Limb (tissue), 2 donors: ENCODE results near the gene PLXNA2.

Experiments
- DNase-seq, 2 donors: peaks; one replicate each; pipeline ENCODE4 v3.0.0-alpha.2; 2016; ENCODE audit errors: extremely low spot score in 2 of 2

The PLXNA2 gene

GRCh38 chr1:208225954-208226937, 17.9 kb downstream of the PLXNA2 start:
- no peak for DNase-seq

DNA sequence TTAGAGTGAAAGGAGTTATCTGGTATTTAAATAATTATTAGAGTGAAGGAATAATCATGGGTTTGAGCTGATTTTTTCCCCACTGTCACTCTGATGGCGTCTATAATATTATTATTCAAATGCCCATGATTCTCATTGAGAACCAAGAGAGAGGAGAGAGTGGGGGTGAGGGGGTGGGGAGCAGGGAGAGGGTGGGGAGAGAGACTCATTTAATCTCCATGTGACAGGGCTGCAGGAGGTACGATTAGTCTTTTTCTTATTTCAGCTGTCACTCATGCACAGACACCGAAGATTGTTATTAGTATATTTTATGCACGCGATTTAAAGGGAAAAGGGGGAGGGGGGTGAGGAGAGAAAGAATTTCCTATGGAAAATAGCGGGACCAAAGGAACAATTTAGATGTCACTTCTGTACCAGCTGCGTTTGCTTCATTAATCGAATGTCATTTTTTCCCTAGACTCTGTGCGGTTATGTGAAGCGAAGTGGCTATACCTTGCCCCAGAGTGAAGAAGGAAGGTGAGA, 19.9 kb downstream of the PLXNA2 start:
- DNase-seq: no peak

GRCh38 chr1:208223136-208223535, 21.0 kb downstream of the PLXNA2 start:
- DNase-seq: no peak

- DNase-seq: no peak
Measured at GRCh38 chr1:208222376-208223126, 21.6 kb downstream of the PLXNA2 start.

GRCh38 chr1:208221291-208221622, 22.9 kb downstream of the PLXNA2 start:
- no peak for DNase-seq

GRCh38 chr1:208219659-208220282, 24.4 kb downstream of the PLXNA2 start:
- DNase-seq: no peak

GRCh38 chr1:208219098-208219658, 25.0 kb downstream of the PLXNA2 start:
- DNase-seq: no peak

DNA sequence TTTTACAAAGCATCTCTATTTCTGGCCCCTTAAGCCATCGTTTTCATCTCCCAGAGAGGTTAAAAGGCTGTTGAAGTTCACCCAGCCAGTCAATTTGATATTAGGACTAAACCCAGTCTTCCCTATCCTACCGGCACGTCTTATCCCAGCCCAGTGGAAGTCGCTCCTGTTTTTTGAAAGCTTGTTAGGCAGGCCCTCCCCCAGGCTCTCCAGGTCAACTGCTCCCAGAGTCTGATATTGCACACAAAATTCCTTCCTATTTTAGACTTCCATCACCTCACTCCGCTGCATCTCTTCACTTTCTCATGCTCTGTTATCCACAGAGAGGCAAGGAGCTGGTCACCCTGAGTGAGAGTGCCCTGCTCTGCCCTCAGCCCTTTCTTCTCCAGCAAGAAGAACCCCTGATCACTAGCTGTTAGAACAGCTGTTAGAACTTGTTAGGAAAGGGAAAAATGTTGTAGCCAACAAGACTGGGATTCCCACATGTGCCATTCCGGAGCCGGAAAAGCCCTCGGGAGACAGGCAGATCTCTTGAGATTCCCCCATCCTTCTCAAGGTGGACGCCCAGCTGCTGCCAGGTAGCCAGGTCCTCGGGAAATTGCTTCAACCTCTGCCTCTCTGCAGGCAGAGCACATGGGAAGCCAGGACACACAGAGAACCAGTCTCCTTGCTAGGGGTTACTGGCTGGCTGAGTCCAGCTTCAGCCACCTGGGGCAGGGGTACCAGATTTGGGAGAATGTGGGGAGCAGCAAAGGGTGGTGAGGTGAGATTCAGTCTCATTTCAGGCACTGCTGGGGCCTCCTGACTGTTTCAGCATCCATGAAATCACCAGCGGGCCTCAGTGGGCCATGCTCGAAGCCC, 25.7 kb downstream of the PLXNA2 start:
- DNase-seq: no peak

GRCh38 chr1:208217781-208218180, 26.4 kb downstream of the PLXNA2 start:
- no peak for DNase-seq

DNA sequence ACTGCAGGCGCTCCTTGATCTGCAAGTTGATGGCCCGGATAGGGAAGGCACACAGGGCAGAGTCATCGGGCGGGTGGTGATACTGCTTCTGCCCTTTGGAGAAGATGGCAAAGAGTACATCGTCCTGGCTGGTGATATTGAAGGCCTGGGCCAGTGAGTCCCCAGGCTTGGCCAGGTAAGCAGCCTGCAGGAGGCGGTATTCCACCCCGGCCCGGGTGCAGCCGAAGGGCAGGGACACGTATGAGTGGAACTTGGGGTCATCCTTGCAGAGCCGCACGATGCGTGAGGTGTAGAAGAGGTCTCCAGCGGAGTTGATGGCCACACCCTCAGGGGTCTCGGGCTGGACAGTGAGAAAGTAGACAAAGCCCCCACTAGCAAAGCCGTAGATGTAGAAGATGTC, 27.4 kb downstream of the PLXNA2 start:
- DNase-seq: no peak

- no peak for DNase-seq
Measured at GRCh38 chr1:208216062-208216461, 28.1 kb downstream of the PLXNA2 start.

GRCh38 chr1:208215393-208215792, 28.8 kb downstream of the PLXNA2 start:
- DNase-seq: no peak

GRCh38 chr1:208213786-208214185, 30.4 kb downstream of the PLXNA2 start:
- no peak for DNase-seq

GRCh38 chr1:208212893-208213292, 31.3 kb downstream of the PLXNA2 start:
- no peak for DNase-seq

DNA sequence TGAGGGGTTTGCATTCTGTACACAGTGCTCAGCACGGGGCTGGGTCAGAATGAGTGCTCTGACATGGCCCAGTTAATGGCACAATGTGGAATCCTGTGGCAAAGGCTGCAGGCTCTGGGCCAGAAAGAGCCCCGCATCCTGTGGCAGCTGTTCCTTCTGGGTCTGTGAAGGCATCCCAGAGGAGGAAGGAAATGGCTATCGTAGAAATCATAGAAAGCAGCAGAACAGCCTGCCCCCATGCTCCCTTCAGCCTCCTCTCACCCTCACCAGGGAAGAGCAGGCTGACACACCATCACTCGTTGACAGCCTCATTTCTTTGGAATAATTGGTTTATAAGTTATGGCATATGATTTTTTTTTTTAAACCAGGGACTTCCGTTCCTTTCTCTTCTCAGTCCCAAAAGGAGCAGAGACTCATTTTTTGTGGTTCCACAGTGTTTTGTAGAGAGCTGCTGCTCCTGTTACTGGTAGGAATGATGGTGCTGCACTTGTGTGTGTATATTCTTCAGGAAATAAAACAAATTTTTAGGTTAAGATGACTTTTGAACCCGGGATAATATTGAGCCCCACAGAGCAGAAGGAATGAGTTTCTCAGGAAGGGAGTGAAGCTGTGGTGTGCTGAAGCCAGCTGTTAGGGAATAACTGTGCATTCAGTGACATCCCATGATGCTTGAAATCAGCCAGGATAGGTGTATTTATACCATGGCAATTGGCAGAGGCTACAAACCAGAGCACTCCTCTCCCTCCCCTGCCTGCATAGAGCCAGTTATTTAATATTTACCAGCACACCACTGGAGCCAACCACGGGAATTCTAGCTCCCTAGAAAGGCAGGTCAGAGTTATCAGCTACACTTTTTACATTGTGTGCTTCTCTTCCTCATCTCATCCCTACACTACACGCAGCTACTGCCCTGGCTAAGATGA, 32.0 kb downstream of the PLXNA2 start:
- no peak for DNase-seq

DNA sequence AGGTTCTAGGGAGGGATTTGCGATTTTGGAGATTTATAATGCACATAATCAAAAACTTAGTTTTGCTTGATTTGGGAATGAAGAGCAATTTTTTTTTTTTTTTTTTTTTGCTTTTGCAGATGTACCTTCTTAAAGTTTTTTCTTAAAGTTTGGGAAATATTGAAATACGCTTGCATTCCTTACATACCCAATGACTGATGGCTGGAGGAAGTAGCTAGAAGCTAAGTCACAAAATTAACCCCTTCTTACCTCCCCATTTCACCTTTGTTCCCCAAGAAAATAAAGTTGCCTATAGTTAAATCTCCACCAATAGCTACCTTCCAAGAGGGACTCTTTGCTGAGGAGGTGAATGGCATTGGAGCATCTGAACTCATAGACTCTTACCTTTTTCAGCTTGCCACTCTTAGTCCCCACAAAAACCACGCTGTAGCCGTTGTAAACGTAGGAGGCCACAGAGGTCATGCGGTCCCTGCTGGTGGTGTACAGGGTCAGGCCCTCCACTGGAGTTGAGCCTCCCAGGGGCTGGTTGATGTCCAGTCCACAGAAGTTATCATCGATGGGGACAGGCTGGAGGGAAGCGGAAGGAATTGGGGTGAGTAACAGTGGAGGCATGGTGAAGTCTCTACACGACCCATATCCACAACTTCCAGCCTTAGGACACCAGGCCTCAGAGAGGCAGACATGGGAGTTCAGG, 34.1 kb downstream of the PLXNA2 start:
- no peak for DNase-seq

GRCh38 chr1:208209286-208209685, 34.9 kb downstream of the PLXNA2 start:
- no peak for DNase-seq

GRCh38 chr1:208208132-208208487, 36.1 kb downstream of the PLXNA2 start:
- no peak for DNase-seq
